A673 (cell line): ENCODE measurements around the gene ADGRD1. TPM values are rescaled to one million over a fixed set of nuclear protein-coding genes. Genes with fewer than 3 reads are reported as not detected.

ENCODE experiments used
- BruUV-seq: library from RNA; stranded (reverse); fragments of 400-500 nt; replicated peaks from 2 replicates; lab custom pipeline; 2021; lab: Mats Ljungman, UMichigan
- CTCF ChIA-PET: fragments of 300-600 bp; sonication (Branson Sonifier 250); formaldehyde crosslinking; loops from one replicate; lab custom pipeline; 2022; ENCODE audit warnings: antibody characterized with exemption; lab: Charles Lee
- POLR2A ChIA-PET: fragments of 300-600 bp; sonication (Branson Sonifier 250); formaldehyde crosslinking; loops from one replicate; lab custom pipeline; 2022; ENCODE audit warnings: antibody characterized with exemption; ENCODE audit not compliant: low non-redundant PET; lab: Charles Lee
- DNase-seq: peaks from one replicate; pipeline ENCODE4 v3.0.0-alpha.2; 2015; ENCODE audit warnings: low spot score
- H3K27ac ChIP-seq: fragments of 200-600 bp; sonication (generic); 2 replicates; pipeline ENCODE4 v1.5.1; 2016; ENCODE audit warnings: mixed run types, low read depth, mild to moderate bottlenecking, mixed read lengths, antibody characterized with exemption, low read length; ENCODE audit not compliant: poor library complexity, severe bottlenecking
- H3K27me3 ChIP-seq: fragments of 200-600 bp; sonication (generic); replicated peaks from 2 replicates; pipeline ENCODE4 v1.6.1; 2017; ENCODE audit warnings: mixed run types, low read depth, mild to moderate bottlenecking, mixed read lengths, antibody characterized with exemption, low read length; ENCODE audit not compliant: insufficient read depth, poor library complexity
- H3K36me3 ChIP-seq: fragments of 200-600 bp; sonication (generic); 2 replicates; pipeline ENCODE4 v1.6.1; 2016; ENCODE audit warnings: mixed run types, mild to moderate bottlenecking, mixed read lengths, antibody characterized with exemption, low read length; ENCODE audit not compliant: insufficient read depth, poor library complexity, severe bottlenecking
- H3K4me1 ChIP-seq: fragments of 200-600 bp; sonication (generic); 2 replicates; pipeline ENCODE4 v1.6.1; 2017; ENCODE audit warnings: mixed run types, mild to moderate bottlenecking, mixed read lengths, antibody characterized with exemption, low read length; ENCODE audit not compliant: insufficient read depth, poor library complexity, severe bottlenecking
- H3K4me3 ChIP-seq: fragments of 200-600 bp; sonication (generic); 2 replicates; pipeline ENCODE4 v1.5.1; 2016; ENCODE audit warnings: low read depth, mixed run types, mild to moderate bottlenecking, mixed read lengths, low read length; ENCODE audit not compliant: poor library complexity, severe bottlenecking
- H3K9me3 ChIP-seq: fragments of 200-600 bp; sonication (generic); 2 replicates; pipeline ENCODE4 v1.6.1; 2016; ENCODE audit warnings: mixed run types, low read depth, mild to moderate bottlenecking, mixed read lengths, antibody characterized with exemption, low read length; ENCODE audit not compliant: poor library complexity, severe bottlenecking
- CTCF ChIP-seq: fragments of 300-800, 200-600 bp; sonication (generic); conservative IDR thresholded peaks from 2 replicates; pipeline ENCODE4 v1.5.1; 2017; ENCODE audit warnings: low read depth, mild to moderate bottlenecking, antibody characterized with exemption, low read length, moderate library complexity, mixed read lengths
- EZH2 ChIP-seq: fragments of 200-600 bp; sonication (generic); IDR thresholded peaks from 2 replicates; pipeline ENCODE4 v1.6.1; 2017; ENCODE audit warnings: borderline replicate concordance, low read depth, mild to moderate bottlenecking, mixed read lengths, antibody characterized with exemption, low read length; ENCODE audit not compliant: poor library complexity, severe bottlenecking
- intact Hi-C: fragments of 100-400 bp; cut with micrococcal nuclease; formaldehyde crosslinking; loops from one replicate; pipeline ENCODE4 v1.10.0; 2022; ENCODE audit not compliant: unreplicated experiment
- total RNA-seq: library from RNA; stranded (reverse); gene quantifications from 2 replicates; pipeline ENCODE4 v1.2.3, GENCODE V29; 2021

Gene ADGRD1
- total RNA-seq, 1 experiment from 2014 or later = not detected

- TF ChIP-seq CTCF (no peak), EZH2 (no peak)
- ChIA-PET POLR2A (no interaction called here), CTCF (no interaction called here)
- no peak for DNase-seq
- no peaks in the 10 kb centered on the region for H3K4me1 ChIP-seq
- H3K27me3 ChIP-seq = peaks cover 18% of the 10 kb centered on the region
- no peak overlapping the region for H3K27ac ChIP-seq
- BruUV-seq = no TSS peak
- H3K4me3 ChIP-seq = no peak overlapping the region
- intact Hi-C loops = no loop called here
- no peaks in the 10 kb centered on the region for H3K9me3 ChIP-seq
- no peaks in the 10 kb centered on the region for H3K36me3 ChIP-seq
Observed at GRCh38 chr12:131187602-131188001, 233.9 kb downstream of the ADGRD1 start.

GRCh38 chr12:131188131-131189050 lies 234.7 kb downstream of the ADGRD1 start:
- intact Hi-C loops = no loop called here
- Histone ChIP-seq H3K9me3 (no peaks in the 10 kb centered on the region), H3K27me3 (peaks cover 18% of the 10 kb centered on the region), H3K4me3 (no peak overlapping the region), H3K27ac (no peak overlapping the region), H3K36me3 (no peaks in the 10 kb centered on the region), H3K4me1 (no peaks in the 10 kb centered on the region)
- no peak for TF ChIP-seq CTCF
- TF ChIP-seq EZH2 = no peak
- no TSS peak for BruUV-seq
- CTCF ChIA-PET = no interaction called here
- POLR2A ChIA-PET = no interaction called here
- no peak for DNase-seq

GRCh38 chr12:131189781-131190180 lies 236.1 kb downstream of the ADGRD1 start:
- Histone ChIP-seq H3K9me3 (no peaks in the 10 kb centered on the region), H3K27ac (no peak overlapping the region), H3K27me3 (peaks cover 18% of the 10 kb centered on the region), H3K4me1 (no peaks in the 10 kb centered on the region), H3K4me3 (no peak overlapping the region), H3K36me3 (no peaks in the 10 kb centered on the region)
- intact Hi-C loops = no loop called here
- ChIA-PET POLR2A (no interaction called here), CTCF (no interaction called here)
- no peak for TF ChIP-seq EZH2
- no peak for TF ChIP-seq CTCF
- BruUV-seq = no TSS peak
- DNase-seq = no peak
